Measurements from ENCODE around the gene BCL6B.

BCL6B gene

GRCh38 chr17:7019367-7019766, 3.5 kb upstream of the BCL6B start:
- peak overlapping the region; percentile 35 for H3K27ac Mint-ChIP-seq
- no peaks in the 10 kb centered on the region for H3K9me3 Mint-ChIP-seq
- no peaks in the 10 kb centered on the region for H3K36me3 Mint-ChIP-seq

DNA sequence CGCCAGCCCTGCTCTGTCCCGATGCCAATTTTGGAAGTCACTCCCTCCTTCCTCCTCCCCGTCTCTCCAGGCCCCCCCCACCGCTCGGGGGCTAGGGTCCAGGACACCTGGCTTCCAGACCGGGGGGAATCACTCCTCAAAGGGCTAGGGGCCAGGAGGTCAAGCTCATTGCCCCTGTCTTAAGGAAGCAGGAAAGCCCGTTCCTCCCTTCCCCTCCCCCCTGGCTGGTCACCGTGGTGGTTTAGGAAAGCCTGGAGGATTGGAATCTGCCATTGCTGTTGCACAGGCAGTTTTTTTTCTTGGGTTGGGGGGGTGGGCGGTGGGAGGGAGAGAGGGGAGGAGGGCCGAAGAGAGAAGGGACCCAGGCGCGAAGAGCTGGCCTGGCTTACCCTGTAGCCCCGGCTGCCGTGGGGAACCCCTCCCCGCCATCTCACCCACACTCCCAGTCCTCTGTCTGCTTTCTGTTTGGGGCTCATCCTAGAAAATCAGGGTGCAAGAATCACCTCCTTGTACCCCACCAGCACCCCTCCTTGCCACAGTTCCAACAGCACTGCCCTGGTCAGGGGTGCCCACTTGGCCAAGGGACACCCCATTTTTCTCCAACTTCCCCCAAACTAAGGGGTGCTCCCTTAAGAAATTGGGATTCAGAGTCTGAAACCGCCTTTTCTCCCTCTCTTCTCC, 2.9 kb upstream of the BCL6B start:
- Mint-ChIP-seq H3K27me3 (no peaks in the 10 kb centered on the region), H3K36me3 (no peaks in the 10 kb centered on the region), H3K27ac (no peak overlapping the region), H3K4me1 (peaks cover 60% of the 10 kb centered on the region), H3K4me3 (no peak overlapping the region), H3K9me3 (no peaks in the 10 kb centered on the region)

More at GRCh38 chr17:7019367-7019766, 3.5 kb upstream of the BCL6B start:
- Mint-ChIP-seq H3K4me1 (peaks cover 60% of the 10 kb centered on the region), H3K27me3 (no peaks in the 10 kb centered on the region), H3K4me3 (no peak overlapping the region)

- Mint-ChIP-seq H3K4me1 (peaks cover 49% of the 10 kb centered on the region), H3K27ac (peak overlapping the region; percentile 80), H3K4me3 (peak overlapping the region; percentile 66)
These were observed 1.8 kb upstream of the BCL6B start for GRCh38 chr17:7020894-7021664.

DNA sequence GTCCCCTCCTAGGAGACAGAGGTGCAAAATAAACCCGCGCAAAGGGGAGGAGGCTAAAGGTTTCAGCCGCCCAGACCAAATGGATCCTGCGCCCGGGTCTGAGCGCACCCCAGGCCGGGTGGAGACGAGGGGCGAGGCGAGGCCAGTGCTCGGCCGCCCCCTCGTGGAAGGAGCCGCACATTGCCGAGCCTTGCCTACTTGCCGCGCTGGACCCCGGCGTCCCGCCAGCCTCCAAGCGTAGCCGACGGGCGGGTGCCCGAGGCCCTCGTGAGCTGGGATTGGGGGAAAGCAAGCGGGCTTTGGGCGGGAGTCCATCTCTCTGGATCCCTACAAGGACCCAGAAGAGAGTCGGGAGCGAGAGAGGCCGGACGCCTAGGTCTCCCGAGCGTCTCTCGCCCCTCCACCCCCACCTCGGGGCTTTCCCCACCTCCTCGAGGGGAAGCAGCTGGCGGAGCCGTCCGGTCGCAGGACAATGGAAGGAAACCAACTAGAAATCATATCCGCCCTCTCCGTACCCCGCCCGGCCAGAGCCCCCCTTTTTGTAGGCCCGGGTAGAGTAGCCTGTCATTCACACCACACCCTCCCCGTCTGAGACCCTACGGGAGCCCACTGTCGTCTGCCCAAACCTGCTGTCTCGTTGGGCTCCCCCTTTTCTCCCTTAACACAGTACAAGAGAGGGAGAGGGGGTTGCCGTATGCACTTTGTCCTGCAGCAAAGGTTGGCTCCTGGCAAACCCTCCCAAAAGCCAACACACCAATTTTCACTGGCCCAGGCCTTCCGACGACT, 664 bp upstream of the BCL6B start:
- H3K36me3 Mint-ChIP-seq: no peaks in the 10 kb centered on the region
- peaks cover 42% of the 10 kb centered on the region for H3K4me1 Mint-ChIP-seq
- H3K4me3 Mint-ChIP-seq: peak overlapping the region; percentile 66
- no peaks in the 10 kb centered on the region for H3K9me3 Mint-ChIP-seq
- H3K27ac Mint-ChIP-seq: no peak overlapping the region
- no peaks in the 10 kb centered on the region for H3K27me3 Mint-ChIP-seq

More at GRCh38 chr17:7020894-7021664, 1.8 kb upstream of the BCL6B start:
- no peaks in the 10 kb centered on the region for H3K36me3 Mint-ChIP-seq
- H3K9me3 Mint-ChIP-seq: no peaks in the 10 kb centered on the region
- H3K27me3 Mint-ChIP-seq: no peaks in the 10 kb centered on the region

DNA sequence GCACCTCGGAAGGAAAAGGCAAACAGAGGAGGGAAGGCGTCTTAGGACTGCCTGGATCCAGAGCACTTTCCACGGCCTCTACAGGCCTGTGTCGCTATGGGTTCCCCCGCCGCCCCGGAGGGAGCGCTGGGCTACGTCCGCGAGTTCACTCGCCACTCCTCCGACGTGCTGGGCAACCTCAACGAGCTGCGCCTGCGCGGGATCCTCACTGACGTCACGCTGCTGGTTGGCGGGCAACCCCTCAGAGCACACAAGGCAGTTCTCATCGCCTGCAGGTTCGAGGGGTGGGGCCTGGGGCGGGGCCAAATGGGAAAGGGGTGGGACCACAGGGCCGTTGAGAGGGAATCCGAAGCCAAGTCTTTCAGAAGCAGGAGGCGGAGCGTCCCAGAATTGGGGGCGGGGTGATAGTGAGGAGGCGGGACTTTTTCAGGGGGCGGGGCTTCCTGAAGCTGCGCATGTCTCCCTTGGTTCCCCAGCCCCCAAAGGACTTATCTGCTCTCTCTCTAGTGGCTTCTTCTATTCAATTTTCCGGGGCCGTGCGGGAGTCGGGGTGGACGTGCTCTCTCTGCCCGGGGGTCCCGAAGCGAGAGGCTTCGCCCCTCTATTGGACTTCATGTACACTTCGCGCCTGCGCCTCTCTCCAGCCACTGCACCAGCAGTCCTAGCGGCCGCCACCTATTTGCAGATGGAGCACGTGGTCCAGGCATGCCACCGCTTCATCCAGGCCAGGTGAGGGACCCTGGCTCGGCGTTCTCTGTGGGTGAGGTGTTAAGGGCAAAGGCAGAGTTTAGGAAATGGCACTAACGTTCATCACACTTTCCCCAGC, 939 bp downstream of the BCL6B start:
- Mint-ChIP-seq H3K27me3 (no peaks in the 10 kb centered on the region), H3K4me3 (peak overlapping the region; percentile 66), H3K9me3 (no peaks in the 10 kb centered on the region), H3K27ac (peak overlapping the region; percentile 88), H3K36me3 (no peaks in the 10 kb centered on the region), H3K4me1 (peaks cover 36% of the 10 kb centered on the region)

DNA sequence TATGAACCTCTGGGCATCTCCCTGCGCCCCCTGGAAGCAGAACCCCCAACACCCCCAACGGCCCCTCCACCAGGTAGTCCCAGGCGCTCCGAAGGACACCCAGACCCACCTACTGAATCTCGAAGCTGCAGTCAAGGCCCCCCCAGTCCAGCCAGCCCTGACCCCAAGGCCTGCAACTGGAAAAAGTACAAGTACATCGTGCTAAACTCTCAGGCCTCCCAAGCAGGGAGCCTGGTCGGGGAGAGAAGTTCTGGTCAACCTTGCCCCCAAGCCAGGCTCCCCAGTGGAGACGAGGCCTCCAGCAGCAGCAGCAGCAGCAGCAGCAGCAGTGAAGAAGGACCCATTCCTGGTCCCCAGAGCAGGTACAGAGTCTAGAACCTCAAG, 1.5 kb downstream of the BCL6B start:
- H3K27ac Mint-ChIP-seq: no peak overlapping the region
- H3K36me3 Mint-ChIP-seq: no peaks in the 10 kb centered on the region
- H3K27me3 Mint-ChIP-seq: no peaks in the 10 kb centered on the region
- no peaks in the 10 kb centered on the region for H3K9me3 Mint-ChIP-seq
- H3K4me1 Mint-ChIP-seq: peaks cover 42% of the 10 kb centered on the region
- no peak overlapping the region for H3K4me3 Mint-ChIP-seq

DNA sequence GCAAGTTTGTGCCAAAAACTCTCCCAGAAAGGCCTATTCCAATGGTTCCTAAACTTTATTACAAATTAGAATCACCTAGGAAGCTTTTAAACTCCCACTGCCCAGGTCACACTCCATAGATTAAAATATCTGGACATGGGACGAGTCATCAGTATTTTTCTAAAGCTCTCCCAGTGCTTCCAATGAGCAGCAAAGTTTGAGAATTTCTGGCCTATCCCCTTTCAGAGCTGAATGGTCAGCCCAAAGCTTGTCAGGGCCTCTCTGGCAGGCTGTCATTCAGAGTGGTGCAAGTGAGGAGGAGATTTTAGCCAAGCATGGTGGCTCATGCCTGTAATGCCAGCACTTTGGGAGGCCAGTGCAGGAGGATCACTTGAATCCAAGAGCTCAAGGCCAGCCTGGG, 2.4 kb downstream of the BCL6B start:
- Mint-ChIP-seq H3K27me3 (no peaks in the 10 kb centered on the region), H3K4me1 (peaks cover 48% of the 10 kb centered on the region), H3K27ac (peak overlapping the region; percentile 35), H3K9me3 (no peaks in the 10 kb centered on the region), H3K4me3 (no peak overlapping the region), H3K36me3 (no peaks in the 10 kb centered on the region)

- H3K4me1 Mint-ChIP-seq: peaks cover 44% of the 10 kb centered on the region
- H3K27me3 Mint-ChIP-seq: no peaks in the 10 kb centered on the region
- no peaks in the 10 kb centered on the region for H3K36me3 Mint-ChIP-seq
- no peak overlapping the region for H3K4me3 Mint-ChIP-seq
- H3K9me3 Mint-ChIP-seq: no peaks in the 10 kb centered on the region
- peak overlapping the region; percentile 19 for H3K27ac Mint-ChIP-seq
These were observed 3.7 kb downstream of the BCL6B start for GRCh38 chr17:7026471-7027115.

DNA sequence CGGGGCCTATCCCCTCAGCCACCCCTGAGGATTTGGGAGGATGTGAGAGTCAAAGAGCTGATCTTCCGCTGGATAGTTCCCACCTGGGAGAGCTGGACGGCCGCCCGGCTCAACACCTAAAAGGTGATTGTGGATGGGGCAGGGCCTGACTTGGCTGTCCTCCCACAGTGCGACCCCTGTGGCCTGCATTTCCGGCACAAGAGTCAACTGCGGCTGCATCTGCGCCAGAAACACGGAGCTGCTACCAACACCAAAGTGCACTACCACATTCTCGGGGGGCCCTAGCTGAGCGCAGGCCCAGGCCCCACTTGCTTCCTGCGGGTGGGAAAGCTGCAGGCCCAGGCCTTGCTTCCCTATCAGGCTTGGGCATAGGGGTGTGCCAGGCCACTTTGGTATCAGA, 4.5 kb downstream of the BCL6B start:
- Mint-ChIP-seq H3K4me1 (peaks cover 42% of the 10 kb centered on the region), H3K9me3 (no peaks in the 10 kb centered on the region), H3K36me3 (no peaks in the 10 kb centered on the region), H3K27me3 (no peaks in the 10 kb centered on the region), H3K27ac (no peak overlapping the region), H3K4me3 (no peak overlapping the region)

GRCh38 chr17:7029096-7029495, 6.2 kb downstream of the BCL6B start:
- Mint-ChIP-seq H3K27ac (peak overlapping the region; percentile 42), H3K4me1 (peaks cover 43% of the 10 kb centered on the region), H3K36me3 (no peaks in the 10 kb centered on the region), H3K4me3 (no peak overlapping the region), H3K27me3 (no peaks in the 10 kb centered on the region), H3K9me3 (no peaks in the 10 kb centered on the region)

DNA sequence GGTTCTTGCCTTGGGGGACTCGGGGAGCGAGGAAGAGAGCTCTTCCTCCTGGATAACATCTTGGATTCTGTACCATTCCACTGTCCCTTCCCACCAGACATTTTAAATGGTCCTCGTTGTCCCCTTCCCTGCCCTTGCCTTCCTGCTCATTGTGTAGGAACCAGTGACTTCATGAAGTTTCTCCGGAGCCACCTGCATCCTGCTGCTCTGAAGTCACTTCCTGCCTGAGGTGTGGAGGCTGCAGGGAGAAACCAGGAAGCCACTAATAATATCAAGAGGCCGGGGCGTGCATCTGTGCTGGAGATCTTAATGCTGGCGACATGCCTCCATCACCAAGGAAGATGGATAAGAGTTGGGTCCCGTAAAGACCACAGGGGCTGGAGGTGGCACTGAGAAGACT, 6.8 kb downstream of the BCL6B start:
- Mint-ChIP-seq H3K9me3 (no peaks in the 10 kb centered on the region), H3K4me1 (peaks cover 46% of the 10 kb centered on the region), H3K36me3 (no peaks in the 10 kb centered on the region), H3K27me3 (no peaks in the 10 kb centered on the region), H3K4me3 (peak overlapping the region; percentile 81), H3K27ac (peak overlapping the region; percentile 89)

- peak overlapping the region; percentile 98 for H3K27ac Mint-ChIP-seq
- H3K36me3 Mint-ChIP-seq: no peaks in the 10 kb centered on the region
- H3K9me3 Mint-ChIP-seq: no peaks in the 10 kb centered on the region
- peaks cover 54% of the 10 kb centered on the region for H3K4me1 Mint-ChIP-seq
- peak overlapping the region; percentile 92 for H3K4me3 Mint-ChIP-seq
- no peaks in the 10 kb centered on the region for H3K27me3 Mint-ChIP-seq
These were observed 12.2 kb downstream of the BCL6B start for GRCh38 chr17:7034955-7035590.

DNA sequence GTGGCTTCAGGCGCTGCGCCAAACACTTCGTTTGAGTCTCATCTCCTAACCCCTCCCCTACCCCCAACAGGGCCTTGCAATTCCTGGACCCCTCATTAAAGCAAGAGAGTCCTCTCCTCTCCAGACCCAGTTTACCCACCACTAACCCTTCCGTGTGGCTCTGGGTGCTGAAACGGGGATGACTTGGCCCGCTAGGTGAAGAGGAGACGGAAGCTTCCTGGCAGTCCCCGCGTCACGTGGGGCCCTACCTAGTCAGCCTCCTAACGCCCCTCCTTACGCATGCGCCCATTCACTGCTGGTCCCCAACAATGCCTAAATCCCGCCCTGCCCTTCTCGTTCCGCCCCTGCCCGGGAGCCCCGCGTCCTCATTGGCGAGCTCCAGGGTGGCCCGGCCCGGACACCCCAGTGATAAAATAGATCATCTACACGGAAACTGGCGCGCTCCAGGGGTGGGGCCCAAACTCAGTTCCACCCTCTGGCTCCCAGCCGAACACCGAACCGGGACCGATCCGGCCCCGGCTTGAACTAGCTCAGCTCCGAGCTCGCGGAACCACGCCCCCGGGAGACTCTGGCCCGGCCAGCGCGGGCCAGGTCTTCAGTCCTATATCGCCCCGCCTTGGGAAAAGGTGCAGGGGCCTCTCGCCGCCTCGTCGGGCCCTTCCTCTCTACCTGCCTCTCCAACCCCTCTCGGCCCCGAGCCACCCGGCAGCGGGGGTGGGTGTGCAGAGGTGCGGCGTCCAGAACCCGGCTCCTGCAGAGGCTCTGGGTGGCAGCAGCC, 12.9 kb downstream of the BCL6B start, which contains the start of gene SLC16A13:
Gene SLC16A13, plus strand, starts transcription at position 425 of the 778 bp plus-strand sequence. CDS start 368 bp downstream, outside the sequence.
- no peaks in the 10 kb centered on the region for H3K27me3 Mint-ChIP-seq
- H3K4me1 Mint-ChIP-seq: peaks cover 47% of the 10 kb centered on the region
- peak within 1 kb of the TSS; percentile 98 for H3K27ac Mint-ChIP-seq

More for the DNA sequence above, 12.9 kb downstream of the BCL6B start, which contains the start of gene SLC16A13:
- peak within 1 kb of the TSS; percentile 92 for H3K4me3 Mint-ChIP-seq
- no peaks in the 10 kb centered on the region for H3K9me3 Mint-ChIP-seq
- H3K36me3 Mint-ChIP-seq: no peaks in the 10 kb centered on the region

All from activated naive CD4-positive, alpha-beta T cell treated with anti-CD3 and anti-CD28 coated beads, Interleukin-2, amount 50 U/mL, for 24 hours (primary cell).